Smooth muscle cell (in vitro differentiated cells): ENCODE results near the gene MMP17. TPM values are rescaled to one million over a fixed set of nuclear protein-coding genes. Genes with fewer than 3 reads are reported as not detected.

Experiments
- DNase-seq: peaks from one replicate; lab custom pipeline; 2025; ENCODE audit not compliant: unreplicated experiment; lab: John Stamatoyannopoulos, UW
- H2AFZ ChIP-seq: fragments of 200-600 bp; sonication (generic); 2 replicates; pipeline ENCODE4 v1.6.0; 2016; ENCODE audit warnings: antibody characterized with exemption, low read depth, mild to moderate bottlenecking
- H3F3A ChIP-seq: fragments of 200-600 bp; sonication (generic); 2 replicates; pipeline ENCODE4 v1.6.0; 2017; ENCODE audit warnings: antibody characterized with exemption, low read depth
- H3K27ac ChIP-seq: fragments of 200-600 bp; sonication (generic); 2 replicates; pipeline ENCODE4 v1.5.1; 2016; ENCODE audit warnings: low read depth, mild to moderate bottlenecking
- H3K27me3 ChIP-seq: fragments of 200-600 bp; sonication (generic); 2 replicates; pipeline ENCODE4 v1.6.1; 2016; ENCODE audit warnings: low read depth, mild to moderate bottlenecking
- H3K36me3 ChIP-seq: fragments of 200-600 bp; sonication (generic); 2 replicates; pipeline ENCODE4 v1.5.1; 2016; ENCODE audit warnings: low read depth
- H3K4me1 ChIP-seq: fragments of 200-600 bp; sonication (generic); 2 replicates; pipeline ENCODE4 v1.5.1; 2016; ENCODE audit warnings: low read depth
- H3K4me2 ChIP-seq: fragments of 200-600 bp; sonication (generic); 2 replicates; pipeline ENCODE4 v1.6.0; 2016; ENCODE audit warnings: mild to moderate bottlenecking
- H3K4me3 ChIP-seq: fragments of 200-600 bp; sonication (generic); 2 replicates; pipeline ENCODE4 v1.5.1; 2016; ENCODE audit warnings: mild to moderate bottlenecking
- H3K79me2 ChIP-seq: fragments of 200-600 bp; sonication (generic); 2 replicates; pipeline ENCODE4 v1.6.0; 2016; ENCODE audit warnings: low read depth, mild to moderate bottlenecking
- H3K9ac ChIP-seq: fragments of 200-600 bp; sonication (generic); 2 replicates; pipeline ENCODE4 v1.6.0; 2016; ENCODE audit warnings: low read depth
- H3K9me3 ChIP-seq: fragments of 200-600 bp; sonication (generic); replicated peaks from 2 replicates; pipeline ENCODE4 v1.5.1; 2016; ENCODE audit warnings: low read depth
- H4K20me1 ChIP-seq: fragments of 200-600 bp; sonication (generic); 2 replicates; pipeline ENCODE4 v1.6.0; 2016; ENCODE audit warnings: low read depth
- CTCF ChIP-seq: fragments of 200-600 bp; sonication (generic); IDR thresholded peaks from 2 replicates; pipeline ENCODE4 v1.5.1; 2017; ENCODE audit warnings: borderline replicate concordance, mild to moderate bottlenecking, antibody characterized with exemption; ENCODE audit not compliant: insufficient read depth, poor library complexity, severe bottlenecking
- WGBS: methylation state at CpG from one replicate; pipeline ENCODE4 v1.1.7; 2016; ENCODE audit warnings: low lambda C conversion rate; 5-methylcytosine and 5-hydroxymethylcytosine counted together
- polyA plus RNA-seq: library from polyadenylated mRNA; unstranded; fragments of >200 nt; fragmentation: Nextera tagmentation; extraction: Ambion mirVana; gene quantifications from 2 replicates; pipeline ENCODE4 v1.2.1, GENCODE V29; 2016
- total RNA-seq: library from RNA; depleted of rRNA; stranded (reverse); fragments of >200 nt; gene quantifications from 2 replicates; pipeline ENCODE4 v1.2.3, GENCODE V29; 2014

The MMP17 gene
- total and polyA plus RNA-seq, 2 experiments from 2014 or later = 1.3 to 1.6 TPM

GRCh38 chr12:131829791-131830334, 1.7 kb downstream of the MMP17 start:
- H3K36me3 ChIP-seq = no peaks in the 10 kb centered on the region
- H4K20me1 ChIP-seq = no peaks in the 10 kb centered on the region
- no peaks in the 10 kb centered on the region for H3F3A ChIP-seq
- no peak overlapping the region for H3K27ac ChIP-seq
- no peaks in the 10 kb centered on the region for H3K9me3 ChIP-seq
- TF ChIP-seq CTCF = no peak
- H3K4me2 ChIP-seq = peak overlapping the region; percentile 99
- no peaks in the 10 kb centered on the region for H3K79me2 ChIP-seq
- peaks cover 50% of the 10 kb centered on the region for H3K27me3 ChIP-seq
- WGBS = 16% methylated on average over 27 of the region's 28 CpGs
- H3K4me1 ChIP-seq = peaks cover 11% of the 10 kb centered on the region
- DNase-seq = no peak
- peak overlapping the region; percentile 63 for H3K4me3 ChIP-seq
- H3K9ac ChIP-seq = no peak overlapping the region
- peak overlapping the region; percentile 90 for H2AFZ ChIP-seq

- peak overlapping the region; percentile 63 for H3K4me3 ChIP-seq
- WGBS = under 1% methylated on average over 47 of the region's 50 CpGs
- no peaks in the 10 kb centered on the region for H3K79me2 ChIP-seq
- H3K9ac ChIP-seq = no peak overlapping the region
- H3K4me1 ChIP-seq = peaks cover 11% of the 10 kb centered on the region
- DNase-seq = peak; percentile 46
- H3K27ac ChIP-seq = no peak overlapping the region
- peak overlapping the region; percentile 90 for H2AFZ ChIP-seq
- H3K4me2 ChIP-seq = peak overlapping the region; percentile 99
- H3K36me3 ChIP-seq = no peaks in the 10 kb centered on the region
- H4K20me1 ChIP-seq = no peaks in the 10 kb centered on the region
- no peaks in the 10 kb centered on the region for H3K9me3 ChIP-seq
- peaks cover 50% of the 10 kb centered on the region for H3K27me3 ChIP-seq
- H3F3A ChIP-seq = no peaks in the 10 kb centered on the region
- peak; percentile 57 for TF ChIP-seq CTCF
These were observed 2.2 kb downstream of the MMP17 start for GRCh38 chr12:131830335-131830913.

- H3K4me3 ChIP-seq = peak overlapping the region; percentile 63
- peaks cover 50% of the 10 kb centered on the region for H3K27me3 ChIP-seq
- H3K9me3 ChIP-seq = no peaks in the 10 kb centered on the region
- H4K20me1 ChIP-seq = no peaks in the 10 kb centered on the region
- no peak overlapping the region for H3K27ac ChIP-seq
- DNase-seq = no peak
- H2AFZ ChIP-seq = peak overlapping the region; percentile 90
- H3F3A ChIP-seq = no peaks in the 10 kb centered on the region
- no peak for TF ChIP-seq CTCF
- H3K36me3 ChIP-seq = no peaks in the 10 kb centered on the region
- no peak overlapping the region for H3K9ac ChIP-seq
- H3K4me2 ChIP-seq = peak overlapping the region; percentile 99
- WGBS = 26% methylated on average over 31 of the region's 33 CpGs
- H3K4me1 ChIP-seq = peaks cover 11% of the 10 kb centered on the region
- H3K79me2 ChIP-seq = no peaks in the 10 kb centered on the region
These were observed 2.9 kb downstream of the MMP17 start for GRCh38 chr12:131830914-131831571.

GRCh38 chr12:131831635-131832041, 3.4 kb downstream of the MMP17 start:
- H3K4me1 ChIP-seq = peaks cover 11% of the 10 kb centered on the region
- H3K9me3 ChIP-seq = no peaks in the 10 kb centered on the region
- H3F3A ChIP-seq = no peaks in the 10 kb centered on the region
- no peak for TF ChIP-seq CTCF
- H3K36me3 ChIP-seq = no peaks in the 10 kb centered on the region
- H4K20me1 ChIP-seq = no peaks in the 10 kb centered on the region
- no peak overlapping the region for H3K9ac ChIP-seq
- WGBS = 91% methylated on average over 9 of the region's 16 CpGs
- no peak overlapping the region for H3K4me3 ChIP-seq
- H2AFZ ChIP-seq = no peak overlapping the region
- no peaks in the 10 kb centered on the region for H3K79me2 ChIP-seq
- no peak for DNase-seq
- H3K4me2 ChIP-seq = no peak overlapping the region
- H3K27ac ChIP-seq = no peak overlapping the region
- peaks cover 50% of the 10 kb centered on the region for H3K27me3 ChIP-seq
